Activated naive CD4-positive, alpha-beta T cell treated with anti-CD3 and anti-CD28 coated beads, Interleukin-2, amount 50 U/mL, for 24 hours (primary cell): ENCODE results near the gene CHST5.
A peak's percentile ranks its signal among the peaks of the same experiment; 100 is the strongest.
"Not testable (repeated sequence)": the region's sequence is repeated elsewhere in the genome, so short reads cannot be mapped to it uniquely, and the experiment has no call there.

Experiments
- H3K27ac Mint-ChIP-seq: one replicate; pipeline ENCODE4 v1.8.0; 2021; ENCODE audit warnings: mild to moderate bottlenecking, mixed read lengths
- H3K27me3 Mint-ChIP-seq: one replicate; pipeline ENCODE4 v1.8.0; 2021; ENCODE audit warnings: mixed read lengths
- H3K36me3 Mint-ChIP-seq: one replicate; pipeline ENCODE4 v1.8.0; 2021; ENCODE audit warnings: mixed read lengths
- H3K4me1 Mint-ChIP-seq: one replicate; pipeline ENCODE4 v1.8.0; 2021; ENCODE audit warnings: mixed read lengths
- H3K4me3 Mint-ChIP-seq: one replicate; pipeline ENCODE4 v1.8.0; 2021; ENCODE audit warnings: mild to moderate bottlenecking, mixed read lengths
- H3K9me3 Mint-ChIP-seq: one replicate; pipeline ENCODE4 v1.8.0; 2021; ENCODE audit warnings: mixed read lengths

The CHST5 gene

DNA sequence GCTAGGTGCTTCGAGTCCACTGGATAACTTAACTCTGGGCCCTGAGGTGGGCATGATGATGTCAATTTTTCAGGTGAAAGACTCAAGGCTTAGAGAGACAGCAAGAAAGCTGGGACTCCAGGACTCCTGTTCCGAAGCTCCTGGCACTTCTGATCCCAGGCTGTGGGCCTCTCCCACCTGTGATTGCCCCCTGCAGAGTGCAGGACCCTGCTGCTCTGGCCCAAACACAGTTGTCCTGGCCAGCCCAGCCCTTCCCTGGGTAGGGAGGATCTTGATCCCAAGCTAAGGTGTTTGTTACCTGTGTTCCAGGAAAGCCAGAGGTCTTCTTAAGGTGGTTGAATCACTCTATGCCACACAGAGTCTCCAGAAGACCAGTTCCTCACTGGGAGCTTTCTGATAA is 3.1 kb downstream of the CHST5 start:
- no peak overlapping the region for H3K27ac Mint-ChIP-seq

DNA sequence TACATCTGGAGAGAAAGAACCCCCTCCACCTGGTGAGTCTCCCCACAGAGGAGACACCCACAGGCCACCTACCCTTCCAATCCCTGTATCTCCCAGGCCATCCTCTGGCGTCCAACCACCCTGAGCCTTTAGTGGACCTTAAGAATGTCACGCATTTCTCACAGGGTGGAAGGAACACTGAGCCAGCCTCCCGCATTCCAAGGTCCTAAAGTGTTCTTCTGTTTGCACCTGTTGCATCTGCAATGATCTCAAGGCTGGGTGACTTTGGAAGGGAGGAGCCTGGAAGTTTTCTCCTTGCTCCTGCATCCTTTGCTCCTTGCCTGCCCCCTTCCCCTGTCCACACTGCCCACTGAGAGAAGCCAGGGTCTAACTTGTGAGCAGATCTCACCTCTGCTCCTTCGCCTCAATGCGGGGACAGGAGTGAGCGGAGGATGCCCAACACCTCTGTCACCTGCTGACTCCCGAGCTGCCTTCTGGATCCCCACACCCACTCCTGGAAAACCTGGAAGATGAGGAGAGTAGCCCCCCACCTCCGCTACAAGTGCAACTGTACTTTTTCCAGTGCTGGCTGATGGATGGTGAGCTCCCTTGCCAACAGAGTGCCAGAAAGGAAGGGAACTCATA is 3.7 kb downstream of the CHST5 start:
- no peaks in the 10 kb centered on the region for H3K4me1 Mint-ChIP-seq
- H3K36me3 Mint-ChIP-seq, result no peaks in the 10 kb centered on the region
- no peaks in the 10 kb centered on the region for H3K9me3 Mint-ChIP-seq
- no peak overlapping the region for H3K27ac Mint-ChIP-seq
- no peak overlapping the region for H3K4me3 Mint-ChIP-seq
- H3K27me3 Mint-ChIP-seq, result no peaks in the 10 kb centered on the region

More for the DNA sequence above, 3.1 kb downstream of the CHST5 start:
- Mint-ChIP-seq H3K4me1 (no peaks in the 10 kb centered on the region), H3K27me3 (no peaks in the 10 kb centered on the region), H3K36me3 (no peaks in the 10 kb centered on the region), H3K4me3 (no peak overlapping the region), H3K9me3 (no peaks in the 10 kb centered on the region)

DNA sequence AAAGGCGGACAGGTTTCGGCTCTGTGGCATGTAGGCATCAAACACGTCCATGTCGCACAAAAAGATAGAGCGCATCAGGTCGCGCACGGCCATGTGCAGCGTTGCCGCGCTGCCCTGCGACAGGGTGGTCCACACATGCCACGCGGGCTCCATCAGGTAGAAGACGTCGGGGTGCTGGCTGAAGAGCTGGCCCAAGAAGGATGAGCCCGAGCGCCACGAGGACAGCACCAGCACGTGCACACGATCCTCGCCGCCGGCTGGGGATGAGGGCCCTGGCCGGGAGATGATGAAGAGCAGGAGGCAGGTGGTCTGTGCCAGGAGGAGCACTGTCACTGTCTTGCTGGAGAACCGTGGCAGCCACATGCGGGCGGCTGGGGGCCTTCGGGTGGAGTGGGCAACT is 5.9 kb downstream of the CHST5 start:
- Mint-ChIP-seq H3K27me3 (no peaks in the 10 kb centered on the region), H3K9me3 (no peaks in the 10 kb centered on the region), H3K4me3 (no peak overlapping the region), H3K36me3 (no peaks in the 10 kb centered on the region), H3K4me1 (no peaks in the 10 kb centered on the region), H3K27ac (no peak overlapping the region)

GRCh38 chr16:75529056-75529905 is 6.6 kb downstream of the CHST5 start:
- Mint-ChIP-seq H3K27me3 (no peaks in the 10 kb centered on the region), H3K4me3 (no peak overlapping the region), H3K9me3 (no peaks in the 10 kb centered on the region), H3K27ac (no peak overlapping the region), H3K36me3 (no peaks in the 10 kb centered on the region), H3K4me1 (no peaks in the 10 kb centered on the region)

GRCh38 chr16:75527825-75528299 is 8.0 kb downstream of the CHST5 start:
- H3K36me3 Mint-ChIP-seq, result no peaks in the 10 kb centered on the region
- H3K27ac Mint-ChIP-seq, result no peak overlapping the region
- no peaks in the 10 kb centered on the region for H3K9me3 Mint-ChIP-seq
- H3K4me1 Mint-ChIP-seq, result no peaks in the 10 kb centered on the region
- no peaks in the 10 kb centered on the region for H3K27me3 Mint-ChIP-seq
- no peak overlapping the region for H3K4me3 Mint-ChIP-seq

- H3K9me3 Mint-ChIP-seq, result no peaks in the 10 kb centered on the region
- H3K4me3 Mint-ChIP-seq, result no peak overlapping the region
- H3K27me3 Mint-ChIP-seq, result no peaks in the 10 kb centered on the region
- H3K4me1 Mint-ChIP-seq, result no peaks in the 10 kb centered on the region
- no peak overlapping the region for H3K27ac Mint-ChIP-seq
- H3K36me3 Mint-ChIP-seq, result no peaks in the 10 kb centered on the region
Observed at GRCh38 chr16:75526032-75526790, 9.7 kb downstream of the CHST5 start.

- no peak overlapping the region for H3K4me3 Mint-ChIP-seq
- H3K9me3 Mint-ChIP-seq, result no peaks in the 10 kb centered on the region
- H3K27ac Mint-ChIP-seq, result no peak overlapping the region
- no peaks in the 10 kb centered on the region for H3K36me3 Mint-ChIP-seq
- H3K27me3 Mint-ChIP-seq, result no peaks in the 10 kb centered on the region
- H3K4me1 Mint-ChIP-seq, result peaks cover 4% of the 10 kb centered on the region
Observed at GRCh38 chr16:75519175-75519574, 16.7 kb downstream of the CHST5 start.

GRCh38 chr16:75516189-75516966 is 19.5 kb downstream of the CHST5 start:
- H3K4me3 Mint-ChIP-seq, result peak overlapping the region; percentile 77
- H3K27me3 Mint-ChIP-seq, H3K27ac Mint-ChIP-seq, H3K36me3 Mint-ChIP-seq, H3K4me1 Mint-ChIP-seq, H3K9me3 Mint-ChIP-seq: not testable (repeated sequence)

DNA sequence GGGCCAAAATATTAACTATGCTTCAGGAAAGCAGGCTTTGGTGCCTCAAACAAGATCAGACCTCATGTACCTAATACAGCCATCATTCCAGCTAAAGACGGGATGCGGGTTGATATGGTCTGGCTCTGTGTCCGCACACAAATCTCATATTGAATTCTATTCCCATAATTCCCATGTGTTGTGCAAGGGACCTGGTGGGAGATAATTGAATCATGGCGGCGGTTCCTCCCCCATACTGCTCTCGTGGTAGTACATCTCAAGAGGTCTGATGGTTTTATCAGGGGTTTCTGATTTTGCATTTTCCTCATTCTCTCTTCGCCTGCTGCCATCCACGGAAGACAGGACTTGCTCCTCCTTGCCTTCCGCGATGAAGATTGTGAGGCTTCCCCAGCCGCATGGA is 21.6 kb downstream of the CHST5 start:
- H3K4me1 Mint-ChIP-seq, result peaks cover 4% of the 10 kb centered on the region
- no peaks in the 10 kb centered on the region for H3K9me3 Mint-ChIP-seq
- H3K27ac Mint-ChIP-seq, result no peak overlapping the region
- H3K27me3 Mint-ChIP-seq, result no peaks in the 10 kb centered on the region
- H3K4me3 Mint-ChIP-seq, result no peak overlapping the region
- H3K36me3 Mint-ChIP-seq, result no peaks in the 10 kb centered on the region

GRCh38 chr16:75506574-75506973 is 29.3 kb downstream of the CHST5 start:
- Mint-ChIP-seq H3K4me3 (no peak overlapping the region), H3K36me3 (no peaks in the 10 kb centered on the region), H3K27ac (no peak overlapping the region), H3K27me3 (peaks cover 5% of the 10 kb centered on the region), H3K4me1 (no peaks in the 10 kb centered on the region), H3K9me3 (no peaks in the 10 kb centered on the region)

GRCh38 chr16:75506107-75506506 is 29.8 kb downstream of the CHST5 start:
- Mint-ChIP-seq H3K27ac (no peak overlapping the region), H3K9me3 (no peaks in the 10 kb centered on the region), H3K27me3 (peaks cover 5% of the 10 kb centered on the region), H3K36me3 (no peaks in the 10 kb centered on the region), H3K4me3 (no peak overlapping the region), H3K4me1 (no peaks in the 10 kb centered on the region)

- Mint-ChIP-seq H3K27me3 (peaks cover 5% of the 10 kb centered on the region), H3K4me3 (no peak overlapping the region), H3K27ac (no peak overlapping the region)
Observed at GRCh38 chr16:75503801-75504200, 32.1 kb downstream of the CHST5 start.

GRCh38 chr16:75502916-75503605 is 32.8 kb downstream of the CHST5 start:
- Mint-ChIP-seq H3K9me3 (no peaks in the 10 kb centered on the region), H3K4me1 (no peaks in the 10 kb centered on the region), H3K27me3 (peaks cover 2% of the 10 kb centered on the region), H3K36me3 (no peaks in the 10 kb centered on the region), H3K4me3 (no peak overlapping the region), H3K27ac (no peak overlapping the region)

More at GRCh38 chr16:75503801-75504200, 32.1 kb downstream of the CHST5 start:
- Mint-ChIP-seq H3K4me1 (no peaks in the 10 kb centered on the region), H3K36me3 (no peaks in the 10 kb centered on the region), H3K9me3 (no peaks in the 10 kb centered on the region)

- H3K27ac Mint-ChIP-seq, H3K4me3 Mint-ChIP-seq, H3K4me1 Mint-ChIP-seq: not testable (repeated sequence)
Observed at GRCh38 chr16:75501820-75502219, 34.1 kb downstream of the CHST5 start.

DNA sequence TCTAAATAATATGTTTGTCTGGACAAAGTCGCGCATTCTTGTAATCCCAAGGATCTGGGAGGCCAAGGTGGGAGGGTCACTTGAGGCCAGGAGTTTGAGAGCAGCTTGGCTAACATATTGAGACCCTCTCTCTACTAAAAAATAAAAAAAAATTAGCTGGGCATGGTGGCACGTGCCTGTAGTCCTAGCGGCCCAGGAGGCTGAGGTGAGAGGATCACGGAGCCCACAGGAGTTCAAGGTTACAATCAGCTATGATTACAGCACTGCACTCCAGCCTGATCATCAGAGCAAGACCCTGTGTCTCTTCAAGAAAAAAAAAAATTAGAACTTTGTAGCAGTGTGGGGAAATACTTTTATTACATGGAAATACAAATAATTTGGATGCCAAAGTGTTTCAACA is 34.5 kb downstream of the CHST5 start:
- no peaks in the 10 kb centered on the region for H3K4me1 Mint-ChIP-seq
- no peak overlapping the region for H3K27ac Mint-ChIP-seq
- H3K36me3 Mint-ChIP-seq, result no peaks in the 10 kb centered on the region
- H3K4me3 Mint-ChIP-seq, result no peak overlapping the region
- H3K27me3 Mint-ChIP-seq, result peaks cover 6% of the 10 kb centered on the region
- no peaks in the 10 kb centered on the region for H3K9me3 Mint-ChIP-seq

More at GRCh38 chr16:75501820-75502219, 34.1 kb downstream of the CHST5 start:
- not testable (repeated sequence) for H3K27me3 Mint-ChIP-seq, H3K36me3 Mint-ChIP-seq, H3K9me3 Mint-ChIP-seq
